NOMO-1 treated with dmso at 0.1 percent for 144 hours (cell line): ENCODE measurements around the gene ABITRAM.
A peak's percentile ranks its signal among the peaks of the same experiment; 100 is the strongest.
"Not testable (repeated sequence)": the region's sequence is repeated elsewhere in the genome, so short reads cannot be mapped to it uniquely, and the experiment has no call there.

Experiments used
- DNase-seq: peaks from one replicate; lab custom pipeline; 2025; ENCODE audit not compliant: unreplicated experiment; lab: John Stamatoyannopoulos, UW

The ABITRAM gene

DNA sequence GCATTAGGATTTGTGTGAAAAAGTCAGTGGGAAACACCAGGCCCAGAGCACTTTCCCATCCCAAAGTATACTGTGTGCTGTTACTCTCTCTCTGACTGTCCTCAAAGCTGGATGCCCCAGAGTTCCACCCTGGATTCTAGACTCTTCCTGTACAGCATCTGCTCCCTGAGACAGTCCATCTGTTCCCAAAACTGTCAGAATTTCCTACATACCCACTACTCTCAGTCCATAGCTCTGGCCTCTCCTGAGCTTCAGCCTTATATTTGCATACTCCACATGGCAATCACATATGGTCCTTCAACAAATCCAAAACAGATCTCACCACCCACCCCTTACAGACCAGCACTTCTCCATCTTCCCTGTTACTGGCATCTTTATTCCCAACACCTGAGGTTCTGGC, 9.7 kb upstream of the ABITRAM start:
- no peak for DNase-seq

- no peak for DNase-seq
Measured at GRCh38 chr9:108928386-108928785, 5.8 kb upstream of the ABITRAM start.

DNA sequence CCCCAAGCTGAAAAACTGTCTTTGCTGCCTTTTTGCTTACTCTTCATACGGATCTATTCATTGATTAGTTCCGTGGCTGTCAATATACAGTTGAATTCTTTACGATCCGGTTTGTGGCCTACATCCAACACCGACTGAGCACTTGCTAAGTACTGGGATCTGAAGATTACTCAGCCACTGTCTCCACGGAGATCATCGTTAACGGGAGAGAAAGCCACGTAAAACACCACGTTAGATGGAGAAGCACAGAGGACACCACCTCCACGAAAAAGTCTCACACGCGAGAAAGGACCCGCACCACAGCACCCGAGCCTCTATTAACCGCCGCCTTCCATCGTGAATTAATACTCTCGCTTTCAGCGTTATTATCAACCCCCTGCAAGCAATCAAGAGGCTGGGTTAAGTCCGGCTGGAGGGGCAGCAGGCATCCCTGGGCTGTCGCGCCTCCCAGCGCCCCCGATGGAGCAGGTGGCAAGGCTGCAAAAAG, 926 bp upstream of the ABITRAM start:
- DNase-seq: no peak

- peak; percentile 89 for DNase-seq
Measured at GRCh38 chr9:108933718-108934322, 380 bp upstream of the ABITRAM start, which contains the start of gene ELP1. TSS of gene ELP1 (minus strand) at chr9:108934124. CDS start at chr9:108931146, 2,978 bp downstream.

DNA sequence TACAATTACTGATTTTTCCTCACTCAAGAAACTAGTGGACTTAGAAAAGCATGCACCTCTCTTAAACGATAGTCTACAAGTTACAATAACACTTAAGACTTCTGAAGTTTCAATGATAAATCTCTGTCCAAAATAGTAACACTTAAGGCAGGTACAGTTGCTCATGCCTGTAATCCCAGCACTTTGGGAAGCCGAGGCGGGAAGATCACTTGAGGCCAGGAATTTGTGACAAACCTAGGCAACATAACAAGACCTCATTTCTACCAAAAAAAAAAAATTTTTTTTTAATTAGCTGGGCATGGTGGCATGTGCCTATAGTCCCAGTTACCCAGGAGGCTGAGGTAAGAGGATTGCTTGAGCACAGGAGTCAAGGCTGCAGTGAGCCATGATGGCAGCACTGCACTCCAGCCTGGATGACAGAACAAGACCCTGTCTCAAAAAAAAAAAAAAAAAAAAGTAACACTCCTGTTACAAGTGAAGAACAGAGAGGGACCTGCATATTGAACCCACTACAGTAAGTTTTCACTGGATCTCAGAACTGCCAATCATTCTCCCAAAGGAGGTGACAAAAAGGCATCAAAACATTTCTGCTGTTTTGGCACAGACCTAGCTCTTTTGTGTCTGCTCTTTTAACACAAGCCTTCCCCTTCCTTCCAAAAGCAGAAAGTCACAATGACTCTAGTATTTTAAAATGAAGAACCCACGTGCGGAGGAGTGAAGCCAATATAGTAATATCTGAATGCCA, 3.5 kb downstream of the ABITRAM start:
- no peak for DNase-seq

DNA sequence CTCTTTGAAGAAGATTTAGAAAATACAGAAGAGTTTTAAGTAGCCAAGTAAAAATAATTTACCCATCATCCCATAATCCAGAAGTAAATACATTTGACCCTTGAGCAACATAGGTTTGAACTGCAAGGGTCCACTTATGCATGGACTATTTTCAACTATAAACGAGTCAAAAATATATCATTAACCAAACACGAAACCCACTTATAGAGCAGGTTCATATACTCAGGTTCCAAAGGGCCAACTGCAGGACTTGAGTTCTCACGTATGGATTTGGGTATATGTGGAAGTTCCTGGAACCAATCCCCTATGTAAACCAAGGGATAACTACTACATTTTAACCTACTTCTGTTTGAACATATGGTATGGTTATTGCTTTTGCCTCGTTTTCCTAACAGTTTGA, 5.8 kb downstream of the ABITRAM start:
- DNase-seq: no peak

DNA sequence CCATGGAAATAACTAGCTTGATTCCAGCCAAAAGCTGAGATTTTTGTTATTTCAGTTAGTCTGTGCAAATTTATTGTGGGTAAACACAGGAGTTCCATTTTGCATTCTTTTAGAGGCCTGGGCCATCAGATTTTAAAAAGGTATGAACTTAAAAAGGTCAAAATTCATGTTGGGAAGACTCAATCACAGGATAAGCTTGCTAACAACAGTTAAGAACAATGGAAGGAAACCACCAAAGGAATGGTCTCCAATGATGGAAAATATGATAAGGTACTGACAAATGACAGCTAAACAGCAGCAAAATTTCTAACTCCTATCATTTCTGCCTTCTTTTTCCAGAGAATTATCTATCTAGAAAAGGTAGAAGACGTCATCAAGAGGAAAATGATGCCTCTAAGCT, 16.0 kb downstream of the ABITRAM start:
- no peak for DNase-seq

DNA sequence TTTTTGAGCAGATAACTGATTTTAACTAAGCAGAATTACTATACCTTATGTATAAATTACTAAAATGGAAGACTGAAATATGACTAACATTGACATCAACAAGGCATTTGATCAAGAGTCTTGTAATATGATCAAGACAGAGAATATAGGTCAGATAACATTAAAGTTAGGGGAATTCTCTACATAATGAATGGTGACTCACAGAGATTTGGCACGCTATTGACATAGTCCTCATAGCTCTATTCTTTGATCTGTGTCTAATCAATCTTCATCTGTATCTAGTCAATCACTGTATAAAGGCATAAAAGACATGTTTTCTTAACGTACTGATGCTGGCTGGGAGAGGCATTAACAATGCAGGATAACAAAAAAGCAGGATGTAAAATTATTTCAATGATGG, 17.4 kb downstream of the ABITRAM start:
- no peak for DNase-seq

DNA sequence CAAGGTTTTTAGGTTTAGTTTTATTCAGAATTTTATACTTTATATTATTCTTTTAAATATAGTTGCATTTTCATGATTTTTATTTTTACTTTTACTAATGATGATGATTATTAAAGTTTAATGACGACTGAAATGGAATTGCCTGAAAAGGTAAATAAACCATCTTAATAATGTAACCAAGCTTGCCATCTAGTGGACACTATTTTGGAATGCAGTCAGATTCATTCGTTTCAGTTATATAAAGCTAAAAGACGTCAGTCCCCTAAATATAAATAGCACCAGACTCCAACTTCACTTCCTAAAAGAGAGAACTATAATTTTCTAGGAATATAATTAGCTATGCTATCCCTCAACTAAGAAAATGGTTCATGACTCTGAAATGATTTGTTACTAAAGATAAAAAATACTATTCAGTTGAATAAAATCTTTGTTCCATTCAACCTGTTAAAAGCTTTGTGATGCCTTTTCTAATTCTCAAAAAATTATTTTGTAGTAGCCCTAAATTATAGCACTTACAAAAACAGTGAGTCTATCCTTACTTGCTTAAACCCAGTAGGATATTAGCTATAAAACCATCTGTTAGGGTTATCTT, 19.9 kb downstream of the ABITRAM start:
- peak; percentile 6 for DNase-seq

DNA sequence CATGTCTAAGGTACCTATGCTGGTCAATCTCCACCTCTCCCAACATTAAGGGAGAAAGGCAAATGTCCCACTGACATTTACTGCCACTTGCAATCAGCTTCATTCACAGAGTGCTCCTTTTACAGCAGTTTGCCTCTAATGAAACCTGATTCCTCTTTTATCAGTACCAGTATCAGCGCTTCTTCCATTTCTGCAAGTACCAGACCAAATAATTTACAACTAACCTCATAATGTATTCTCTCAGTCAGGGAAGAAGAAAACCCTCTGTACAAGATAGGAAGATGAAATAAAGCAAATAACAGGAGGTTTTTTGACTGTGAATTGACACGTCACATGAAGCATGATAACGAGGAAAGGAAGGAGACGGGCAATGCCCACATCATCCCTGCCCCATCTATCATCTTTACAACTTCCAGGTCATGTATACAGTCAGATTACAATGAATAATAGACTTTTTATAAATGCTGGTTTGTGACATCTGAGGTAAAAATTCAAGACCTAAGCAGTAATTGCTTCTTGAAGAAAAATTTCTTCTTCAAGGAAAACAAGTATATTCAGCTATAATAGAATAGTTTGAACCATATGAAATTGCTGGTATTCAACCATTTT, 21.9 kb downstream of the ABITRAM start:
- DNase-seq: no peak

- no peak for DNase-seq
Measured at GRCh38 chr9:108956631-108957026, 22.4 kb downstream of the ABITRAM start.

GRCh38 chr9:108960331-108960730, 26.1 kb downstream of the ABITRAM start:
- no peak for DNase-seq

- no peak for DNase-seq
Measured at GRCh38 chr9:108961151-108961550, 27.0 kb downstream of the ABITRAM start.

DNA sequence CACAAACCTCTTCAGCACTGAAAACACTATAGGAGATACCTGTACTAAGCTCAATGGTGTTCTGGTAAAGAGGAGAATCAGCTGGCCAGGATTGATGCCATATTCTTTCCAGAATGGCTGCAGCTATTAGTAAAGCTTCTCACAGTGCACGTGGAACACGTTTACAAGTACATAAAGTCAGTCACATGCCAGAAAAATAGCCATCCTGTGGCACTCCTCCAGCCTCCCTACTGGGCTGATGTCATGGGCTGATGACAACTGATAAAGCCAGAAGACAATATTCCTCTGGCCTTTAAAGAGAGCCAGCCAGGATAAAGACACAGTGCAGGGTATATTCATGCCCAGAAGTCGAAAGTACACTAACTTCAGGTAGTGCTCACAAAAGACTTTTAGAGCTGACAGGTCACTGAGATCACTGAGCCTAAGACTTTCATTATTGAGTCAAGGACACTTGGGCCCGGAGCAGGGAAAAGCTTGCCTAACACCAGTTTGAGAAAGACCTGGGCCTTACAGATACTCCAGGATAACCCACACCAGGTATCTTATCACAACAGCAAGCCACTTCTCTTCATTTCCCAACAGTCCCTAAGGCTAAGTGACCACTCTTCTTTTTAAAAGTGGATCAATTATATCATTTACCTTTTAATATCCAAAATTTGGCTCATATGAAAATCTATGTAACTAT, 29.4 kb downstream of the ABITRAM start:
- no peak for DNase-seq

- DNase-seq: no peak
Measured at GRCh38 chr9:108967916-108968315, 33.7 kb downstream of the ABITRAM start.

- not testable (repeated sequence) for DNase-seq
Measured at GRCh38 chr9:108971392-108971791, 37.2 kb downstream of the ABITRAM start.

- DNase-seq: no peak
Measured at GRCh38 chr9:108972186-108972585, 38.0 kb downstream of the ABITRAM start.

DNA sequence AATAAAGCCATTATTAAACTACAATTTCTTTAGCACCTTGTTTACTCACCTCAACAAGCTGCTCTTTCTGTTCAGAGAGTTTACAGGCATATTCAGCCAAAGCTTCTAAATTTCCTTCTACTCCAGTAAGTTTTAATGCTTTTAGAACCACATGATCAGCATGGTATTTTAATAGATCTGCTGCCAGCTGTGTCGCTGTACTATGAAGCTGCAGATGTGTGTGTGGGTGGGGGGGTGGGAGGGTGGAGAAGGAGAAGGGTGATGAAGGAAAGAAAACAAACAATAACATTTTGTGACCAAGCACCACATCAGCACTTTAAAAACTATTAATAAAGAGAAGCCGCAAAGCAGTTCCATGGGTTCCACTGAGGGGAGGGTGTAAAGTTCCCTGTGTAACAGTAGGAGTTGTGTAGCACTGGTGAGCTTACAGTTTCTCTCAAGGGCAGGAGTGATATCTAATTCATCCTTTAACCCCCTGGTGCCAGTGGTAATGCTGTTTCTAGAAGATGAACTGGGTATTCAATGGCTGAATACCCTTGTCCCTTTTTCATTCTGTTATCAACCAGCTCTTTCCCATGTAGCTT, 38.5 kb downstream of the ABITRAM start:
- DNase-seq: no peak

GRCh38 chr9:108973895-108974294, 39.7 kb downstream of the ABITRAM start:
- DNase-seq: no peak

GRCh38 chr9:108978205-108978604, 44.0 kb downstream of the ABITRAM start:
- no peak for DNase-seq

GRCh38 chr9:108980893-108981292, 46.7 kb downstream of the ABITRAM start:
- DNase-seq: no peak
